Measurements from ENCODE around the gene RPS6KC1. TPM values are rescaled to one million over a fixed set of nuclear protein-coding genes. Genes with fewer than 3 reads are reported as not detected.

The RPS6KC1 gene
- polyA plus RNA-seq, 1 donor (not counting 4 experiments of a cell fraction or from before 2014, with no cell fraction given): 13.0 TPM

- H3K27me3 ChIP-seq (ENCODE audit: control insufficient read depth, extremely low read depth, insufficient read depth, low read length): no peaks in the 10 kb centered on the region
- no peaks in the 10 kb centered on the region for H3K9me3 ChIP-seq (ENCODE audit: control insufficient read depth, low read depth, low read length)
- H4K20me1 ChIP-seq (ENCODE audit: control insufficient read depth, extremely low read depth, insufficient read depth, low read length): no peaks in the 10 kb centered on the region
- no peaks in the 10 kb centered on the region for H3K9me1 ChIP-seq (ENCODE audit: control insufficient read depth, extremely low read depth, insufficient read depth, low read length)
- TF ChIP-seq EZH2 (IDR thresholded peaks at IDR 0.05; ENCODE audit: low read length): no peak
- no peak for TF ChIP-seq CTCF (optimal IDR thresholded peaks at IDR 0.05 in 1 of 3, IDR thresholded peaks at IDR 0.05 in 1 of 3, conservative IDR thresholded peaks at IDR 0.05 in 1 of 3; ENCODE audit: extremely low read depth in 1 of 3, insufficient read depth in 2 of 3, low read length in 3 of 3)
- H3K9ac ChIP-seq (ENCODE audit: control insufficient read depth, extremely low read depth, insufficient read depth, low read length): peak overlapping the region; percentile 80
- peaks cover 32% of the 10 kb centered on the region for H3K79me2 ChIP-seq (ENCODE audit: control insufficient read depth, insufficient read depth, low read length)
- peak overlapping the region; percentile 98 for H2AFZ ChIP-seq (ENCODE audit: control insufficient read depth, low read length)
- H3K4me3 ChIP-seq (ENCODE audit: control insufficient read depth in 2 of 3, extremely low read depth in 1 of 3, insufficient read depth in 2 of 3, low read depth in 1 of 3, low read length in 3 of 3): peak overlapping the region; percentile 91 to 99 (median 96)
- H3K4me1 ChIP-seq (ENCODE audit: control insufficient read depth, extremely low read depth, insufficient read depth, low read length): peaks cover 23% of the 10 kb centered on the region
- peak overlapping the region; percentile 78 for H3K27ac ChIP-seq (ENCODE audit: control insufficient read depth, insufficient read depth, low read length)
- no peaks in the 10 kb centered on the region for H3K36me3 ChIP-seq (ENCODE audit: control insufficient read depth in 2 of 2, extremely low read depth in 1 of 2, insufficient read depth in 2 of 2, low read length in 2 of 2)
- peak overlapping the region; percentile 91 for H3K4me2 ChIP-seq (ENCODE audit: control insufficient read depth, extremely low read depth, insufficient read depth, low read depth, low read length)
- DNase-seq (ENCODE audit: low read depth, low spot score) (no peak), FAIRE-seq (no peak)
- dilution Hi-C loops (cut with MboI; ENCODE audit: extremely low pct_ligation_motif_present, low sequenced_read_pairs): no loop called here
These were observed 801 bp downstream of the RPS6KC1 start for GRCh38 chr1:213051881-213052202.

DNA sequence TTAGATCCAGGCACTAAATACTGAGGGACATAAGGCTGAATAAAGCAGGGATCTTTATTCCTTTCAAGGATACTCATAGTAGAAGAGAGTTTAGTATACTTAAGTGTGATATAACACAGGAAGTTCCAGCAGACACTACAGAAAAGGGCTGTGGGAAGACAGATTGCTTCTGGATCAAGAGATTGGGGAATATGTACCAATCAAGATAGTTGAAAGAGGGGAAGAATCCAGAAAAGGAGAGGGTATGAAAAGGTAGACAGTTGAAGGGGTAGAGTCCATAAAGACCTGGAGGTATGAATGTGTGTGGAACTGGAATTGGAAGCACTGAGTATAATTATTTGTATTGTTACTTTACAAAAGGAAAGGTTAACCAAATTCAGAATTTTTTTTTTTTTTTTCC, 2.4 kb downstream of the RPS6KC1 start:
- peaks cover 44% of the 10 kb centered on the region for H3K79me2 ChIP-seq (ENCODE audit: control insufficient read depth, insufficient read depth, low read length)
- DNase-seq (ENCODE audit: low read depth, low spot score): no peak
- no peaks in the 10 kb centered on the region for H3K27me3 ChIP-seq (ENCODE audit: control insufficient read depth, extremely low read depth, insufficient read depth, low read length)
- H3K4me2 ChIP-seq (ENCODE audit: control insufficient read depth, extremely low read depth, insufficient read depth, low read depth, low read length): no peak overlapping the region
- no peaks in the 10 kb centered on the region for H3K36me3 ChIP-seq (ENCODE audit: control insufficient read depth in 2 of 2, extremely low read depth in 1 of 2, insufficient read depth in 2 of 2, low read length in 2 of 2)
- no peak overlapping the region for H3K27ac ChIP-seq (ENCODE audit: control insufficient read depth, insufficient read depth, low read length)
- FAIRE-seq: no peak
- H3K9me3 ChIP-seq (ENCODE audit: control insufficient read depth, low read depth, low read length): no peaks in the 10 kb centered on the region
- H3K9ac ChIP-seq (ENCODE audit: control insufficient read depth, extremely low read depth, insufficient read depth, low read length): no peak overlapping the region
- H3K4me3 ChIP-seq (ENCODE audit: control insufficient read depth in 2 of 3, extremely low read depth in 1 of 3, insufficient read depth in 2 of 3, low read depth in 1 of 3, low read length in 3 of 3): no peak overlapping the region
- dilution Hi-C loops (cut with MboI; ENCODE audit: extremely low pct_ligation_motif_present, low sequenced_read_pairs): no loop called here
- peaks cover 23% of the 10 kb centered on the region for H3K4me1 ChIP-seq (ENCODE audit: control insufficient read depth, extremely low read depth, insufficient read depth, low read length)
- no peaks in the 10 kb centered on the region for H3K9me1 ChIP-seq (ENCODE audit: control insufficient read depth, extremely low read depth, insufficient read depth, low read length)
- no peak for TF ChIP-seq CTCF (optimal IDR thresholded peaks at IDR 0.05 in 1 of 3, IDR thresholded peaks at IDR 0.05 in 1 of 3, conservative IDR thresholded peaks at IDR 0.05 in 1 of 3; ENCODE audit: extremely low read depth in 1 of 3, insufficient read depth in 2 of 3, low read length in 3 of 3)
- TF ChIP-seq EZH2 (IDR thresholded peaks at IDR 0.05; ENCODE audit: low read length): no peak
- H4K20me1 ChIP-seq (ENCODE audit: control insufficient read depth, extremely low read depth, insufficient read depth, low read length): no peaks in the 10 kb centered on the region
- no peak overlapping the region for H2AFZ ChIP-seq (ENCODE audit: control insufficient read depth, low read length)

Measured in keratinocyte (primary cell).